ENCODE results near the gene POU3F1. TPM values are rescaled to one million over a fixed set of nuclear protein-coding genes. Genes with fewer than 3 reads are reported as not detected.
A peak's percentile ranks its signal among the peaks of the same experiment; 100 is the strongest.
"Not testable (repeated sequence)": the region's sequence is repeated elsewhere in the genome, so short reads cannot be mapped to it uniquely, and the experiment has no call there.

The POU3F1 gene
- total RNA-seq, 2 experiments from 2014 or later, result not detected

- Mint-ChIP-seq H3K9me3 (ENCODE audit: insufficient read depth) (no peaks in the 10 kb centered on the region), H3K27ac (no peak overlapping the region), H3K36me3 (ENCODE audit: low read depth) (no peaks in the 10 kb centered on the region), H3K27me3 (ENCODE audit: low read depth) (peaks cover 55% of the 10 kb centered on the region), H3K4me3 (no peak overlapping the region), H3K4me1 (ENCODE audit: low read depth) (peaks cover 10% of the 10 kb centered on the region)
- ATAC-seq, result no peak
- ChIA-PET CTCF (no interaction called here), POLR2A (interaction anchor here (0.5 to 0.9 kb wide), 2 partner anchors 9 to 968 kb away, joined by 3 to 4 read pairs; no protein-coding TSS in a partner anchor)
- no peak for DNase-seq
These were observed 3.4 kb downstream of the POU3F1 start for GRCh38 chr1:38043036-38043747.

DNA sequence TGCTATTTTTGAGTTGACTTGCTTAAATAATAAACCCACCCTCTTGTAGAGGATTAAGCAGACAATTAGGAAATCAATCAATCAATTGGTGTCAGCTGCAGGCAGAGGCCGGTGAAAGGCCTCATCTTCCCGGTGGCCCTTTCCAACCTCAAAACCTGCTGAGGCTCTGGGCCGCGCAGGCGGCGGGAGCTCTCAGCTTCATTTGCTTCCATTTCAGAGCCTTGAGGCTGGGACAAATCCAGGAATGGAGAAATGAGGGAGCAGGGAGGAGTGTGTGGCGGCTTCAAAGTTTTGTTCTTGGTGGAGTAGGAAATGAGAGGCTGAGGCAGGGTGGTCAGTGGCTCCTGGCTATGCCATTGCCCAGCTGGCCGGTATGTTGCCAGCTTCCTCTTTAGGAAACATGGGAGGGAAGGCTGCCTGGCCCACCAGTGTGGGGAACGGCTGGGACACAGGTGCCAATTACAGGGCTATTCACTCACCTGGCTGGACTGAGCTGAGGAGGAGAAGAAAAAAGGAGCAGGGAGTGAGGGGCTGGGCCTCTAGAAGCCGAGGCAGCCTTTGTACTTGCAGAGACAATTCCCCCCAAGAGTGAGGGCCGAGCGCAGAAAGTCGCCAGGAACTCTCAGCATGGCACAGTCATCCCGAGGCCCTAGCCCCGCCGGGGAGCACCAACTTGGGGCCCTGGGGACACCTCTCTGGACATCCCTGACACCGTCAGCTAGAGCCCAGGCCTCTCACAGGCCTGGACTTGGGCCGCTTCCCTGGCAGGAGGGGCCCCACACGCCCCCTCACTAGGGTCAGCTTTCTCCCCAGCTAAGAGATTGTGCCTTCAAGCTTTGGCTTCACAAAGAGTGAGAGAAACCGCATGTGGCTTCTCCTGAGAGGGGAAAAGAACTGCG lies 4.4 kb downstream of the POU3F1 start:
- Mint-ChIP-seq H3K4me1 (ENCODE audit: low read depth) (peaks cover 7% of the 10 kb centered on the region), H3K36me3 (ENCODE audit: low read depth) (no peaks in the 10 kb centered on the region), H3K27ac (no peak overlapping the region), H3K4me3 (no peak overlapping the region), H3K27me3 (ENCODE audit: low read depth) (peaks cover 45% of the 10 kb centered on the region), H3K9me3 (ENCODE audit: insufficient read depth) (no peaks in the 10 kb centered on the region)
- ATAC-seq (no peak), DNase-seq (no peak)
- POLR2A ChIA-PET, result interaction anchor here (0.9 to 1.1 kb wide), 2 partner anchors 8 to 12 kb away, joined by 3 read pairs; no protein-coding TSS in a partner anchor
- CTCF ChIA-PET, result no interaction called here

DNA sequence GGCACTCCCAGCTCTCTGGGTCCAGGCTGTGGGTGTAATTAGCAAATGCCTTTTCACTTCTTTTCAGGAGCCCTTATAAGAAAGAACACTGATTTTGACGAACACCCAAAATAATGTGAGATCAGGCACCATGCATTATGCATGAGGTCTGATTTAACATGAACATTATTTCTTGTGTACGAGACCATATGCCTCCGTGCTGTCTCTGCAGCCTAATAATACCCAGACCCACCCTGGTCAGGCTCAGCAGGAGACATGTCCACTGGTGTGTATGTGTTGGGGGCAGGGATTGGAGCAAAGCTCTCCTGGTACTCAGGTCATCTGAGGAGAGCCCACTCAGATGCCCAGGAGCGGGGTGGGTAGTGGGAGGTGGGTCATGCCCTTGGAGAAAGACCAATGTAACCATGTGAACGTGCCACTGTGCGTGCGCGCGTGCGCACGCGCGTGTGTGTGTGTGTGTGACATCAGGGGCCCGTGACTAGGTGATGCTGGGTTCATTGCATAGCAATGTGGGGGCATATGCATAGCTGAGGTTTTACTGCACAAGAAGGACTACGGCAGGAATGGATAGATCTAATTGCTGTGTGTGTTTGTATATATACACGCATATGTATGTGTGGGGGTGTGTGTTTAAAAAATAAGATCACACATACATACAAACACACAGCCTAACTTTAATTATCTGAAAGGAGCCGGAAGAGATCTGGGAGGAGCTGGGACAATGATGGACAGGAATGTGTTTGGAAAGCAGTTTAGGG lies 7.1 kb downstream of the POU3F1 start:
- H3K27ac Mint-ChIP-seq, result no peak overlapping the region
- no peak overlapping the region for H3K4me3 Mint-ChIP-seq
- ATAC-seq (no peak), DNase-seq (no peak)
- H3K27me3 Mint-ChIP-seq (ENCODE audit: low read depth), result peaks cover 39% of the 10 kb centered on the region
- H3K36me3 Mint-ChIP-seq (ENCODE audit: low read depth), result no peaks in the 10 kb centered on the region
- H3K9me3 Mint-ChIP-seq (ENCODE audit: insufficient read depth), result no peaks in the 10 kb centered on the region
- ChIA-PET CTCF (interaction anchor here (1.1 kb wide), 1 partner anchor 32 kb away, joined by 4 read pairs; no protein-coding TSS in a partner anchor), POLR2A (no interaction called here)
- peaks cover 2% of the 10 kb centered on the region for H3K4me1 Mint-ChIP-seq (ENCODE audit: low read depth)

GRCh38 chr1:38038861-38039260 lies 7.7 kb downstream of the POU3F1 start:
- no peak overlapping the region for H3K4me3 Mint-ChIP-seq
- H3K36me3 Mint-ChIP-seq (ENCODE audit: low read depth), result no peaks in the 10 kb centered on the region
- DNase-seq, result no peak
- no peak overlapping the region for H3K27ac Mint-ChIP-seq
- CTCF ChIA-PET, result interaction anchor here (1.1 kb wide), 1 partner anchor 33 kb away, joined by 4 read pairs; no protein-coding TSS in a partner anchor
- no peak for ATAC-seq
- H3K9me3 Mint-ChIP-seq (ENCODE audit: insufficient read depth), result no peaks in the 10 kb centered on the region
- peaks cover 34% of the 10 kb centered on the region for H3K27me3 Mint-ChIP-seq (ENCODE audit: low read depth)
- POLR2A ChIA-PET, result interaction anchor here (0.6 to 0.9 kb wide), 2 partner anchors 8 to 1590 kb away, joined by 3 read pairs; no protein-coding TSS in a partner anchor
- H3K4me1 Mint-ChIP-seq (ENCODE audit: low read depth), result no peaks in the 10 kb centered on the region

- Mint-ChIP-seq H3K4me1 (ENCODE audit: low read depth) (no peaks in the 10 kb centered on the region), H3K9me3 (ENCODE audit: insufficient read depth) (no peaks in the 10 kb centered on the region), H3K4me3 (no peak overlapping the region), H3K27ac (no peak overlapping the region), H3K36me3 (ENCODE audit: low read depth) (no peaks in the 10 kb centered on the region), H3K27me3 (ENCODE audit: low read depth) (peaks cover 21% of the 10 kb centered on the region)
- ChIA-PET POLR2A (no interaction called here), CTCF (interaction anchor here (0.7 kb wide), 2 partner anchors 9 to 35 kb away, joined by 3 to 5 read pairs; no protein-coding TSS in a partner anchor)
- ATAC-seq, result no peak
- DNase-seq, result no peak
These were observed 9.2 kb downstream of the POU3F1 start for GRCh38 chr1:38037221-38037939.

DNA sequence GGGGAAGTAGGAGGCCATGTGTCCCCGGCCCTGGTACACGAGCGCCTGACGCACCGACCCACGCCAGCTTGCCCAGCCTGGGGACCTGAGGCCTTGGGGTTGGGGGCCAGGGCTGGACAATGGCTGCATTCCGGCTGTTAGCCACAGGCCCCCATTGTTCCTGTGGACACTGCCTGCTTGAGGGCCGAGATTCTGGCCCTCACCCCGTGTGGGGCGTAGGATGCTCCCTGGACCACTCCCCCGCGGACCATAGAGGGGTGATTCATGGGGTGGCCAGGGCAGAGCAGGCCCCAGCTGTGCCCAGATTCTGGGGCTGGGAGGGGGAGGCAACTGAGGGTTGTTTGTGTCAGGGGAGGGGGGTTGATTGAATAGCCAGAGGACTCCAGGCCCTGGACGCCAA lies 11.7 kb downstream of the POU3F1 start:
- H3K27ac Mint-ChIP-seq, result no peak overlapping the region

GRCh38 chr1:38032992-38033391 lies 13.6 kb downstream of the POU3F1 start:
- H3K4me3 Mint-ChIP-seq; ATAC-seq; DNase-seq; H3K27ac Mint-ChIP-seq; H3K9me3 Mint-ChIP-seq (ENCODE audit: insufficient read depth); H3K27me3 Mint-ChIP-seq (ENCODE audit: low read depth); POLR2A ChIA-PET; CTCF ChIA-PET; H3K36me3 Mint-ChIP-seq (ENCODE audit: low read depth): not testable (repeated sequence)
- peaks cover 36% of the 10 kb centered on the region for H3K4me1 Mint-ChIP-seq (ENCODE audit: low read depth)

More for the DNA sequence above, 11.7 kb downstream of the POU3F1 start:
- no peak for DNase-seq
- ATAC-seq, result no peak
- ChIA-PET CTCF (no interaction called here), POLR2A (interaction anchor here (0.6 kb wide), 1 partner anchor 52 kb away, joined by 3 read pairs; no protein-coding TSS in a partner anchor)
- Mint-ChIP-seq H3K27me3 (ENCODE audit: low read depth) (peaks cover 3% of the 10 kb centered on the region), H3K4me3 (no peak overlapping the region), H3K4me1 (ENCODE audit: low read depth) (peaks cover 17% of the 10 kb centered on the region), H3K9me3 (ENCODE audit: insufficient read depth) (no peaks in the 10 kb centered on the region), H3K36me3 (ENCODE audit: low read depth) (no peaks in the 10 kb centered on the region)

GRCh38 chr1:38031513-38031866 lies 15.1 kb downstream of the POU3F1 start:
- H3K4me3 Mint-ChIP-seq, result no peak overlapping the region
- H3K4me1 Mint-ChIP-seq (ENCODE audit: low read depth), result peaks cover 51% of the 10 kb centered on the region
- ChIA-PET POLR2A (no interaction called here), CTCF (interaction anchor here (0.6 to 2.0 kb wide), 2 partner anchors 10 to 212 kb away, joined by 3 to 7 read pairs; no protein-coding TSS in a partner anchor)
- ATAC-seq, result no peak
- no peak for DNase-seq
- H3K27ac Mint-ChIP-seq, result peak overlapping the region; percentile 27
- H3K36me3 Mint-ChIP-seq (ENCODE audit: low read depth), result peaks cover 4% of the 10 kb centered on the region
- H3K27me3 Mint-ChIP-seq (ENCODE audit: low read depth), result no peaks in the 10 kb centered on the region
- no peaks in the 10 kb centered on the region for H3K9me3 Mint-ChIP-seq (ENCODE audit: insufficient read depth)

GRCh38 chr1:38030596-38031512 lies 15.7 kb downstream of the POU3F1 start:
- Mint-ChIP-seq H3K36me3 (ENCODE audit: low read depth) (peaks cover 8% of the 10 kb centered on the region), H3K27me3 (ENCODE audit: low read depth) (no peaks in the 10 kb centered on the region), H3K9me3 (ENCODE audit: insufficient read depth) (no peaks in the 10 kb centered on the region), H3K27ac (peak overlapping the region; percentile 70), H3K4me1 (ENCODE audit: low read depth) (peaks cover 54% of the 10 kb centered on the region), H3K4me3 (no peak overlapping the region)
- DNase-seq, result no peak
- ChIA-PET POLR2A (interaction anchor here (0.6 to 1.3 kb wide), 6 partner anchors 8 to 938 kb away, joined by 3 read pairs; no protein-coding TSS in a partner anchor), CTCF (interaction anchor here (0.6 to 2.0 kb wide), 7 partner anchors 10 to 212 kb away, joined by 3 to 12 read pairs (median 5); partner anchors contain the start of gene MTF1)
- no peak for ATAC-seq
